K562 (cell line): Measurements from ENCODE around the gene ASIC3. TPM values are rescaled to one million over a fixed set of nuclear protein-coding genes. Genes with fewer than 3 reads are reported as not detected.

Source experiments
- BRF1 ChIP-seq: IDR thresholded peaks from 3 replicates; pipeline ENCODE4 v1.6.1; 2011; ENCODE audit warnings: borderline replicate concordance, mild to moderate bottlenecking; ENCODE audit not compliant: insufficient read length; ENCODE audit errors: extremely low read depth
- DDX20 ChIP-seq: fragments of 450-650 bp; IDR thresholded peaks from 2 replicates; pipeline ENCODE4 v1.6.1; 2016; ENCODE audit warnings: missing genetic modification characterization, low read depth, mild to moderate bottlenecking, missing compliant biosample characterization, moderate library complexity
- ELF1 ChIP-seq: fragments of 200-800 bp; sonication (Bioruptor generic); IDR thresholded peaks from 2 replicates; pipeline ENCODE4 v1.6.1; 2016; ENCODE audit warnings: missing genetic modification characterization, missing compliant biosample characterization
- FOXK1 ChIP-seq: sonication (generic); formaldehyde crosslinking; IDR thresholded peaks from 2 replicates; pipeline ENCODE4 v1.8.0; 2022; ENCODE audit warnings: missing genetic modification reagents, mild to moderate bottlenecking, borderline replicate concordance
- GABPB1 ChIP-seq: sonication (generic); formaldehyde crosslinking; IDR thresholded peaks from 2 replicates; pipeline ENCODE4 v1.8.0; 2022; ENCODE audit warnings: mild to moderate bottlenecking, missing genetic modification reagents
- GTF2B ChIP-seq: IDR thresholded peaks from 2 replicates; pipeline ENCODE4 v1.6.1; 2011; ENCODE audit not compliant: insufficient read length; ENCODE audit errors: extremely low read depth
- HES1 ChIP-seq: fragments of 450-650 bp; IDR thresholded peaks from 2 replicates; pipeline ENCODE4 v1.6.1; 2016; ENCODE audit warnings: low read depth, mild to moderate bottlenecking, moderate library complexity
- HMG20B ChIP-seq: fragments of 250-450 bp; sonication (Bioruptor Pico); IDR thresholded peaks from 2 replicates; pipeline ENCODE4 v1.5.0; 2021; ENCODE audit warnings: mild to moderate bottlenecking
- MAFF ChIP-seq: IDR thresholded peaks from 2 replicates; pipeline ENCODE4 v1.6.1; 2012; ENCODE audit warnings: low read length, improper control_type of control experiment
- MIER1 ChIP-seq: fragments of 450-650 bp; IDR thresholded peaks from 2 replicates; pipeline ENCODE4 v1.6.1; 2016; ENCODE audit warnings: antibody characterized with exemption, mild to moderate bottlenecking, low read depth
- PML ChIP-seq: IDR thresholded peaks from 2 replicates; pipeline ENCODE4 v1.6.1; 2012; ENCODE audit warnings: low read length, inconsistent platforms
- SREBF1 ChIP-seq: fragments of 150-350 bp; IDR thresholded peaks from 2 replicates; pipeline ENCODE4 v1.6.1; 2014; ENCODE audit warnings: antibody characterized with exemption, low read depth, low read length, borderline replicate concordance
- TBL1XR1 ChIP-seq, 2 experiments: IDR thresholded peaks; 2 replicates each; pipeline ENCODE4 v1.6.1; 2012; ENCODE audit warnings: improper control_type of control experiment in 2 of 2, low read length in 2 of 2, mild to moderate bottlenecking in 1 of 2
- TCF7 ChIP-seq: sonication (generic); IDR thresholded peaks from 2 replicates; pipeline ENCODE4 v1.6.1; 2016; ENCODE audit warnings: antibody characterized with exemption, borderline replicate concordance
- XRCC3 ChIP-seq: fragments of 450-650 bp; IDR thresholded peaks from 2 replicates; pipeline ENCODE4 v1.6.1; 2017; ENCODE audit warnings: mild to moderate bottlenecking, moderate library complexity
- ZBTB7A ChIP-seq: IDR thresholded peaks from 2 replicates; pipeline ENCODE4 v1.6.1; 2011; ENCODE audit warnings: low read depth, mild to moderate bottlenecking, low read length, moderate library complexity, borderline replicate concordance; ENCODE audit not compliant: control insufficient read depth
- ZNF212 ChIP-seq: fragments of 450-650 bp; formaldehyde crosslinking; IDR thresholded peaks from 2 replicates; pipeline ENCODE4 v1.4.0; 2020; ENCODE audit warnings: mild to moderate bottlenecking
- ZNF518B ChIP-seq: fragments of 250-450 bp; sonication (Bioruptor Pico); IDR thresholded peaks from 2 replicates; pipeline ENCODE4 v1.5.0; 2021; ENCODE audit warnings: mild to moderate bottlenecking, moderate library complexity
- ZNF655 ChIP-seq: fragments of 250-450 bp; sonication (Bioruptor Pico); IDR thresholded peaks from 2 replicates; pipeline ENCODE4 v1.5.0; 2021
- ZNF785 ChIP-seq: fragments of 250-450 bp; sonication (Bioruptor Pico); IDR thresholded peaks from 2 replicates; pipeline ENCODE4 v1.4.0; 2020; ENCODE audit warnings: mild to moderate bottlenecking
- polyA plus RNA-seq, 8 experiments: library from polyadenylated mRNA; depleted of rRNA in 4 of 8; stranded (reverse) in 5 of 8; unstranded in 3 of 8; fragments of >200 nt; fragmentation: Nextera tagmentation in 2 of 8; fragmentation: Illumina TruSeq in 1 of 8; extraction: Ambion mirVana in 2 of 8; extraction: Trizol in 1 of 8; gene quantifications; 2 replicates each; pipeline versions ENCODE4 v1.2.1 to v1.2.3, GENCODE V29; 2011 to 2014; ENCODE audit warnings: inconsistent platforms in 1 of 8, missing spikeins in 1 of 8
- total RNA-seq, 7 experiments: library from RNA; depleted of rRNA in 6 of 7; stranded (reverse); fragments of >200 nt in 6 of 7; fragmentation: Illumina TruSeq in 2 of 7; extraction: Trizol in 2 of 7; gene quantifications; 2 replicates each; pipeline versions ENCODE4 v1.2.1 to v1.2.3, GENCODE V29; 2011 to 2021; ENCODE audit warnings: low replicate concordance in 1 of 7
- TF ChIP-seq, protein P1 (sequence below), 2 experiments: fragments of 250-450 bp in 1 of 2; fragments of 450-650 bp in 1 of 2; sonication (Bioruptor Pico) in 1 of 2; IDR thresholded peaks; 2 replicates each; pipeline versions ENCODE4 v1.6.1 to v1.8.0; 2016 to 2021; ENCODE audit warnings: mild to moderate bottlenecking in 2 of 2, moderate library complexity in 2 of 2, missing compliant biosample characterization in 1 of 2, missing genetic modification characterization in 1 of 2
- TF ChIP-seq, protein P2 (sequence below): fragments of 250-450 bp; sonication (Bioruptor Pico); IDR thresholded peaks from 2 replicates; pipeline ENCODE4 v1.4.0; 2020

Gene ASIC3
- total and polyA plus RNA-seq, 9 of the 15 experiments (the other 6 are each of a cell fraction or from before 2014, with no cell fraction given): 0.11 to 5.0 (median 0.87) TPM

DNA sequence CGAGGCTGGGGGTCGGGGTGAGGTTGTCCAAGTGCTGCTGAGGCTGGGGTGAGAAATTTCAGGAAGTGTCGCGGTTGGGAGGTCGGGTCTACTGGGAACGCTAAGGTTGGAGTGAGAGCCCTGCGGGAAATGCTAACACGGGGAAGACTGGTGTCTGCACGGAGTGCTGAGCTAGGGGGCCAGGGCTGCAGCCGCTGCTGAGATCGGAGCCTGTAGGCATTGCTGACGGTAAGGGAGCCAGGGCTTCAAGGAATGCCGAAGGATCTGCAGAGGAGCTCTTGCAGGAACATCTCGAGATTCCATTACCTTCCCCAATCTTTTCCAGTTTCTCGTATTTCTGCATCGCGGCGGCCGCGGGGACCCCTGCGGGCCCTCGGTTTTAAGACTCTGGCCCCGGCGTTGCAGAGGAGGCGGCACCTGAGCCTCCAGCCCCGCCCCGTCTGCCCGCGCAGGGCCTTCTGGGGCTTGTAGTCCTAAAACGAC lies 9.2 kb downstream of the ASIC3 start, which contains the start of gene CDK5 (continued):
- TF ChIP-seq ZNF518B (CRISPR knock-in tag) (no peak), ZBTB7A (peak; percentile 75), DDX20 (no peak), ZNF212 (CRISPR knock-in tag) (no peak), GABPB1 (CRISPR knock-in tag) (no peak), HES1 (no peak), TCF7 (no peak), ZNF785 (CRISPR knock-in tag) (no peak), GTF2B (no peak), HMG20B (CRISPR knock-in tag) (no peak), MAFF (no peak), BRF1 (no peak), ELF1 (tag) (no peak), SREBF1 (no peak), MIER1 (no peak), XRCC3 (no peak), PML (no peak), ZNF655 (CRISPR knock-in tag) (no peak), TBL1XR1 (IDR thresholded peaks at IDR 0.05; ENCODE audit: low read length in 2 of 2) (no peak), FOXK1 (CRISPR knock-in tag) (no peak)
- TF ChIP-seq, protein P1, sequence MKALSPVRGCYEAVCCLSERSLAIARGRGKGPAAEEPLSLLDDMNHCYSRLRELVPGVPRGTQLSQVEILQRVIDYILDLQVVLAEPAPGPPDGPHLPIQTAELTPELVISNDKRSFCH (CRISPR knock-in tag; IDR thresholded peaks at IDR 0.05): no peak
- TF ChIP-seq, protein P1 (tag; IDR thresholded peaks at IDR 0.05): no peak; the same call in 1 of the 2 replicates
- TF ChIP-seq, protein P2, sequence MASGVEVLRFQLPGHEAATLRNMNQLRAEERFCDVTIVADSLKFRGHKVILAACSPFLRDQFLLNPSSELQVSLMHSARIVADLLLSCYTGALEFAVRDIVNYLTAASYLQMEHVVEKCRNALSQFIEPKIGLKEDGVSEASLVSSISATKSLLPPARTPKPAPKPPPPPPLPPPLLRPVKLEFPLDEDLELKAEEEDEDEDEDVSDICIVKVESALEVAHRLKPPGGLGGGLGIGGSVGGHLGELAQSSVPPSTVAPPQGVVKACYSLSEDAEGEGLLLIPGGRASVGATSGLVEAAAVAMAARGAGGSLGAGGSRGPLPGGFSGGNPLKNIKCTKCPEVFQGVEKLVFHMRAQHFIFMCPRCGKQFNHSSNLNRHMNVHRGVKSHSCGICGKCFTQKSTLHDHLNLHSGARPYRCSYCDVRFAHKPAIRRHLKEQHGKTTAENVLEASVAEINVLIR: peak; percentile 16; the same call in 1 of the 2 replicates
